ENCODE results near the gene ZNF652.
A peak's percentile ranks its signal among the peaks of the same experiment; 100 is the strongest.

GRCh38 chr17:49260011-49260816 lies 101.8 kb downstream of the ZNF652 start:
- no peak for TF ChIP-seq CTCF (IDR thresholded peaks at IDR 0.05)
- peak in 1 of 2 donors; percentile 17 for TF ChIP-seq POLR2A (IDR thresholded peaks at IDR 0.05)
